ENCODE measurements around the gene CALM1. TPM values are rescaled to one million over a fixed set of nuclear protein-coding genes. Genes with fewer than 3 reads are reported as not detected.
A peak's percentile ranks its signal among the peaks of the same experiment; 100 is the strongest.

The CALM1 gene
- total RNA-seq, 1 donor from 2014 or later, result 347 TPM

- Mint-ChIP-seq H3K4me1 (ENCODE audit: low read depth, unreplicated experiment) (peaks cover 9% of the 10 kb centered on the region), H3K27me3 (ENCODE audit: low read depth, unreplicated experiment) (no peaks in the 10 kb centered on the region), H3K27ac (ENCODE audit: unreplicated experiment) (no peak overlapping the region), H3K36me3 (ENCODE audit: low read depth, unreplicated experiment) (peaks cover 16% of the 10 kb centered on the region), H3K4me3 (ENCODE audit: unreplicated experiment) (no peak overlapping the region), H3K9me3 (ENCODE audit: unreplicated experiment) (no peaks in the 10 kb centered on the region)
- Histone ChIP-seq H4K20me1 (ENCODE audit: insufficient read depth, low read length) (peaks cover 39% of the 10 kb centered on the region), H3K79me2 (ENCODE audit: insufficient read depth, low read length) (peaks cover 10% of the 10 kb centered on the region), H3K36me3 (ENCODE audit: insufficient read depth, low read length) (peaks cover 47% of the 10 kb centered on the region), H3K4me2 (ENCODE audit: low read length) (no peak overlapping the region), H3K9me3 (ENCODE audit: insufficient read depth, low read depth, low read length) (no peaks in the 10 kb centered on the region), H3K27me3 (ENCODE audit: insufficient read depth, low read length) (no peaks in the 10 kb centered on the region), H3K27ac (ENCODE audit: low read depth, low read length) (no peak overlapping the region), H3K4me1 (ENCODE audit: insufficient read depth, low read length) (peaks cover 16% of the 10 kb centered on the region), H3K4me3 (ENCODE audit: insufficient read depth, low read depth, low read length) (no peak overlapping the region), H3K9ac (ENCODE audit: low read length) (no peak overlapping the region), H2AFZ (ENCODE audit: low read depth, low read length) (no peak overlapping the region)
- TF ChIP-seq EZH2 (IDR thresholded peaks at IDR 0.05; ENCODE audit: insufficient read depth, low read length) (no peak), CTCF (IDR thresholded peaks at IDR 0.05; ENCODE audit: insufficient read depth, low read depth, low read length) (no peak)
- FAIRE-seq, result no peak
- no peak for DNase-seq (ENCODE audit: low read depth)
Observed at GRCh38 chr14:90407230-90407629, 10.4 kb downstream of the CALM1 start.

- Histone ChIP-seq H3K36me3 (ENCODE audit: insufficient read depth, low read length) (peaks cover 32% of the 10 kb centered on the region), H3K9ac (ENCODE audit: low read length) (peak overlapping the region; percentile 45), H3K4me1 (ENCODE audit: insufficient read depth, low read length) (peaks cover 16% of the 10 kb centered on the region), H3K27ac (ENCODE audit: low read depth, low read length) (peak overlapping the region; percentile 67), H3K9me3 (ENCODE audit: insufficient read depth, low read depth, low read length) (no peaks in the 10 kb centered on the region), H4K20me1 (ENCODE audit: insufficient read depth, low read length) (peaks cover 24% of the 10 kb centered on the region), H3K4me2 (ENCODE audit: low read length) (peak overlapping the region; percentile 55), H3K79me2 (ENCODE audit: insufficient read depth, low read length) (no peaks in the 10 kb centered on the region), H2AFZ (ENCODE audit: low read depth, low read length) (no peak overlapping the region), H3K4me3 (ENCODE audit: insufficient read depth, low read depth, low read length) (no peak overlapping the region), H3K27me3 (ENCODE audit: insufficient read depth, low read length) (no peaks in the 10 kb centered on the region)
- H3K36me3 Mint-ChIP-seq (ENCODE audit: low read depth, unreplicated experiment), result peaks cover 11% of the 10 kb centered on the region
- FAIRE-seq (no peak), DNase-seq (ENCODE audit: low read depth) (no peak)
- no peak overlapping the region for H3K4me3 Mint-ChIP-seq (ENCODE audit: unreplicated experiment)
- no peak for TF ChIP-seq CTCF (IDR thresholded peaks at IDR 0.05; ENCODE audit: insufficient read depth, low read depth, low read length)
- no peak for TF ChIP-seq EZH2 (IDR thresholded peaks at IDR 0.05; ENCODE audit: insufficient read depth, low read length)
- H3K27me3 Mint-ChIP-seq (ENCODE audit: low read depth, unreplicated experiment), result no peaks in the 10 kb centered on the region
- peak overlapping the region; percentile 69 for H3K27ac Mint-ChIP-seq (ENCODE audit: unreplicated experiment)
- peaks cover 9% of the 10 kb centered on the region for H3K4me1 Mint-ChIP-seq (ENCODE audit: low read depth, unreplicated experiment)
- no peaks in the 10 kb centered on the region for H3K9me3 Mint-ChIP-seq (ENCODE audit: unreplicated experiment)
Observed at GRCh38 chr14:90408713-90409112, 11.9 kb downstream of the CALM1 start.

GRCh38 chr14:90409209-90409730 lies 12.4 kb downstream of the CALM1 start:
- H3K9me3 Mint-ChIP-seq (ENCODE audit: unreplicated experiment), result no peaks in the 10 kb centered on the region
- Histone ChIP-seq H3K9me3 (ENCODE audit: insufficient read depth, low read depth, low read length) (no peaks in the 10 kb centered on the region), H3K9ac (ENCODE audit: low read length) (peak overlapping the region; percentile 45), H3K27me3 (ENCODE audit: insufficient read depth, low read length) (no peaks in the 10 kb centered on the region), H4K20me1 (ENCODE audit: insufficient read depth, low read length) (peaks cover 19% of the 10 kb centered on the region), H2AFZ (ENCODE audit: low read depth, low read length) (no peak overlapping the region), H3K4me2 (ENCODE audit: low read length) (peak overlapping the region; percentile 55), H3K27ac (ENCODE audit: low read depth, low read length) (peak overlapping the region; percentile 67), H3K4me1 (ENCODE audit: insufficient read depth, low read length) (peaks cover 16% of the 10 kb centered on the region), H3K79me2 (ENCODE audit: insufficient read depth, low read length) (no peaks in the 10 kb centered on the region), H3K36me3 (ENCODE audit: insufficient read depth, low read length) (peaks cover 26% of the 10 kb centered on the region), H3K4me3 (ENCODE audit: insufficient read depth, low read depth, low read length) (no peak overlapping the region)
- DNase-seq (ENCODE audit: low read depth), result peak; percentile 98
- H3K4me3 Mint-ChIP-seq (ENCODE audit: unreplicated experiment), result peak overlapping the region; percentile 14
- H3K27ac Mint-ChIP-seq (ENCODE audit: unreplicated experiment), result peak overlapping the region; percentile 69
- peaks cover 9% of the 10 kb centered on the region for H3K4me1 Mint-ChIP-seq (ENCODE audit: low read depth, unreplicated experiment)
- H3K36me3 Mint-ChIP-seq (ENCODE audit: low read depth, unreplicated experiment), result peaks cover 11% of the 10 kb centered on the region
- FAIRE-seq, result peak; percentile 97
- TF ChIP-seq CTCF (IDR thresholded peaks at IDR 0.05; ENCODE audit: insufficient read depth, low read depth, low read length), result no peak
- H3K27me3 Mint-ChIP-seq (ENCODE audit: low read depth, unreplicated experiment), result no peaks in the 10 kb centered on the region

Measured in astrocyte (in vitro differentiated cells and primary cell).